GM21737 (cell line): ENCODE data around the gene EEF2.
"Not testable (repeated sequence)": the region's sequence is repeated elsewhere in the genome, so short reads cannot be mapped to it uniquely, and the experiment has no call there.

Experiments
- ATAC-seq: cut with Tn5 transposase; IDR thresholded peaks from one replicate; pipeline ENCODE4 v1.9.1; 2021; ENCODE audit warnings: mild to moderate bottlenecking, moderate library complexity; ENCODE audit not compliant: unreplicated experiment

Gene EEF2

GRCh38 chr19:3950871-3951861, 34.1 kb downstream of the EEF2 start:
- ATAC-seq, result no peak

GRCh38 chr19:3949997-3950859, 35.0 kb downstream of the EEF2 start:
- ATAC-seq, result no peak

DNA sequence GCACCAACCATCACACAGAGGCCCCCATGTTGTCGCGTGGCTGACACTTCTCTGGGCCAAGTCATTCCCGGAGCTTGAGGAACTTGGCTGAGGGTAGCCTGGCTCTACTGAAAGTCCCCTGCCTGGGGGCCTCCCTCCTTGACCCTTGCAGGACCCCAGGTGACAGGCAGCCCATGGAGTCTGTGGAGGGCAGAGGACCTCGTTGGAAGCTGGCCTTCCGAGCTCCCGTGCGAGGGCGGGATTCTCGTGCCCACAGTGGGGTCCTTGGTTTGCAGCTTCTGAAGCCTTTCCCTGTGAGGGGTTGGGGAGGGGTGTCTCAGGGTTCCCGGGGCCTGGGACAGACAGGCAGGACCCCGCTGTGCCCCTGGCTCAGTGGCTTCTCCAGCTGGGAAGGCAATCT, 36.0 kb downstream of the EEF2 start:
- no peak for ATAC-seq

DNA sequence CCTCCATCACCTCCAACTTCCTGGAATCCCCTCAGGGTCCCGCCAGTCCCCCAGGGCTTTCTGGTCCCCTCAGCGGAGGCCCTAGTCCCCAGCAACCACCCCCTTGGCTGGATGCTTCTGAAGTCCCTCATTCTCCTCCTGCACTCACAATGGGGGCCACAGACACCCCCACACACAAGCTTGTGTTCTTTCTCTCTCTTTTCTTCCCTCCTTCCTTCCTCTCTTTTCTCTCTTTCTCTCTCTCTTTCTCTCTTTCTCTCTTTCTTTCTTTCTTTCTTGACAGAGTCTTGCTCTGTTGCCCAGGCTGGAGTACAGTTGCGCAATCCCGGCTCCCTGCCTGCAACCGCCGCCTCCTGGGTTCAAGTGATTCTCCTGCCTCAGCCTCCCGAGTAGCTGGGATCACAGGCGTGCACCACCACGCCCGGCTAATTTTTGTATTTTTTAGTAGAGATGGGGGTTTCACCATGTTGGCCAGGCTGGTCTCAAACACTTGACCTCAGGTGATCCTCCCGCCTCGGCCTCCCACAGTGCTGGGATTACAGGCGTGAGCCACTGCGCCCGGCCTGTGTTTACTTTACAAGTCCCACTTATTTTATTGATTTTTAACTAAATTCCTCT, 37.8 kb downstream of the EEF2 start:
- ATAC-seq, result not testable (repeated sequence)

- ATAC-seq, result no peak
Measured at GRCh38 chr19:3945838-3946237, 39.4 kb downstream of the EEF2 start.

DNA sequence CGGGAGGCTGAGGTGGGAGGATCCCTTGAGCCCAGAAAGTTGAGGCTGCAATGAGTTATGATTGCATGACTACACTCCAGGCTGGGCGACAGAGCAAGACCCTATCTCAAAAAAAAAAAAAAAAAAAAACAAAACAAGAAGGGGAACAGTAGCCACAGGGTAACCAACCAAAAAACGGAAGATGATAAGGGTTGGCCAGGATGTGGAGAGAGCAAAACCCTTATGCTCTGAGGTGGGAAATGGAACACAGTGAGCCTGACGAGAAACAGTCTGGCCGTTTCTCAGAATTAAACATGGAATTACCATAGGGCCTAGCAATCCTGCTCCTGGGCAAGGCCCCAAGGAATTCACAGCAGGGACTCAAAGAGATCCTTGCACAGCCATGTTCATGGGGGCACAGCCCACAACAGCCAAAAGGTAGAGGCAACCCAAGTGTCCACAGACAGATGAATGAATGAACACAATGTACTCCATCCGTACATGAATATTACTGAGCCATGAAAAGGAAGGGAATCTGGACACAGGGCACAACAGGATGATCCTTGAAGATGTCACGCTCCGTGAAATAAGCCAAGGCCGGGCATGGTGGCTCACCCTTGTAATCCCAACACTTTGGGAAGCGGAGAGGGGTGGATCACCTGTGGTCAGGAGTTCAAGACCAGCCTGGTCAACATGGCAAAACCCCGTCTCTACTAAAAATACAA, 41.1 kb downstream of the EEF2 start:
- no peak for ATAC-seq

DNA sequence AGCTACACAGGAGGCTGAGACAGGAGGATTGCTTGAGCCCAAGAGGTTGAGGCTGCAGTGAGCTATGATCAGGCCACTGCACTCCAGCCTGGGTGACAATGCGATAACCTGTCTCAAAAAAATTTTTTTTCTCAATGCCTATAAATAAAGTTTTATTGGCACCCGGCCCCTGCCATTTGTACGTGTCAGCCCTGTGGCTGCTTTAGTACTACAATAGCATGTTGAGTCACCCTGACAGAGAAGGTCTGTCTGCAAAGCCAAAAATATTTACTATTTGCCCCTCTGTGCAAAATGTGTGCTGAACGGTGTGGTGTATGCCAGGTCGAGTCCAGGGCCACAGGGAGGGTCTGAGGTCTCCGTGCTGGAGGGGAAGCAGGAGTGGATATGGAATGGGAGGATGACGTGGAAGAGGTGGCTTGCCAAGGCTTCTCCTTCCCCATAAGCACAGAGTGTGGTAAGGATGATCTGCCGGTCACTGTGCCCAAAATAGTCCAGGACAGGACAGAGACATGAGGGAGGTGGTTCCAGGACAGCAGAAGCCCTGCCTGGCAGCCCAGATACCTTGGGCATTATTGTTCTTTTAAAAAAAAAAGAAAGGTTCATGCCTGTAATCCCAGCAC, 42.4 kb downstream of the EEF2 start:
- no peak for ATAC-seq

- not testable (repeated sequence) for ATAC-seq
Measured at GRCh38 chr19:3938300-3938950, 46.8 kb downstream of the EEF2 start.

- no peak for ATAC-seq
Measured at GRCh38 chr19:3936506-3937442, 48.5 kb downstream of the EEF2 start.

GRCh38 chr19:3932931-3933810, 52.1 kb downstream of the EEF2 start, which contains the start of gene NMRK2:
Gene NMRK2 (plus strand): TSS chr19:3933069. CDS start chr19:3933672, 603 bp downstream.
- ATAC-seq, result no peak

DNA sequence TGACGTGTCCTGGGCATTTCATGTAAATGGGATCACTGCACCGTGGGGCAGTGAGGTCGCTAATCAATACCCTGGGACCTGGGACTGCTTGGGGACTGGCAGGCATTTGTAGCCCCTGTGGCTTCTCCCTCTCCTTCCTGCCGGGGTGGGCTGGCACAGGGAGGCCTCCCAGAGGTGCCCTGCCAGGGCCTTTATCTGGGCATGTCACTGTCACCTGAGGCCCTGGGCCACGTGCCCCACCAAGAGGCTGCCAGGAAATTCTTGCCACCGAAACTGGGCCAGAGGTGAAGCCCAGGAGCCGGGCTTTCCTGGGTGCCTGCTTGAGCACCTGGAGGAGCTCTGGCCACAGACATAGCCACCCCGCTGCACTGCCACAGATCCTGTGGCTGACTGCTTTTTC, 54.2 kb downstream of the EEF2 start:
- ATAC-seq, result no peak
